GM23338 (cell line): ENCODE measurements around the gene CNST. TPM values are rescaled to one million over a fixed set of nuclear protein-coding genes. Genes with fewer than 3 reads are reported as not detected.

ENCODE experiments used
- ATAC-seq: fragments of 200-7000 bp; cut with Tn5 transposase; 3 replicates; pipeline ENCODE4 v1.9.1; 2020
- DNase-seq: peaks from one replicate; pipeline ENCODE4 v3.0.0-alpha.2; 2015; ENCODE audit warnings: low spot score
- H2AFZ ChIP-seq: fragments of 200-600 bp; sonication (generic); 2 replicates; pipeline ENCODE4 v1.8.0; 2016; ENCODE audit warnings: antibody characterized with exemption, mild to moderate bottlenecking, moderate library complexity
- H3F3A ChIP-seq: fragments of 200-600 bp; sonication (generic); replicated peaks from 2 replicates; pipeline ENCODE4 v1.8.0; 2017; ENCODE audit warnings: antibody characterized with exemption, mixed run types, low read depth
- H3K27ac ChIP-seq: fragments of 200-600 bp; sonication (generic); 2 replicates; pipeline ENCODE4 v1.6.1; 2016; ENCODE audit warnings: low read depth
- H3K27me3 ChIP-seq: fragments of 200-600 bp; sonication (generic); 2 replicates; pipeline ENCODE4 v1.8.0; 2016; ENCODE audit warnings: mild to moderate bottlenecking, mixed run types, moderate library complexity; ENCODE audit not compliant: insufficient read depth
- H3K36me3 ChIP-seq: fragments of 200-600 bp; sonication (generic); 2 replicates; pipeline ENCODE4 v1.8.0; 2016; ENCODE audit warnings: mild to moderate bottlenecking; ENCODE audit not compliant: insufficient read depth
- H3K4me1 ChIP-seq: fragments of 200-600 bp; sonication (generic); 2 replicates; pipeline ENCODE4 v1.8.0; 2016; ENCODE audit warnings: mild to moderate bottlenecking, moderate library complexity; ENCODE audit not compliant: insufficient read depth
- H3K4me2 ChIP-seq: fragments of 200-600 bp; sonication (generic); 2 replicates; pipeline ENCODE4 v1.7.1; 2017; ENCODE audit warnings: mixed run types
- H3K4me3 ChIP-seq: fragments of 200-600 bp; sonication (generic); 2 replicates; pipeline ENCODE4 v1.6.1; 2016; ENCODE audit warnings: mixed run types
- H3K79me2 ChIP-seq: fragments of 200-600 bp; sonication (generic); replicated peaks from 2 replicates; pipeline ENCODE4 v1.8.0; 2017; ENCODE audit warnings: mild to moderate bottlenecking; ENCODE audit not compliant: insufficient read depth
- H3K9me2 ChIP-seq: fragments of 200-600 bp; sonication (generic); 2 replicates; pipeline ENCODE4 v1.8.0; 2017; ENCODE audit not compliant: insufficient read depth
- H4K20me1 ChIP-seq: fragments of 200-600 bp; sonication (generic); replicated peaks from 2 replicates; pipeline ENCODE4 v1.8.0; 2017; ENCODE audit warnings: mild to moderate bottlenecking; ENCODE audit not compliant: insufficient read depth
- H3K27ac Mint-ChIP-seq: 2 replicates; pipeline ENCODE4 v1.8.0; 2020; ENCODE audit warnings: inconsistent platforms, mild to moderate bottlenecking, moderate library complexity, mixed read lengths
- H3K27me3 Mint-ChIP-seq: 3 replicates; pipeline ENCODE4 v1.8.0; 2022; ENCODE audit warnings: low read depth, mild to moderate bottlenecking, moderate library complexity, mixed read lengths, inconsistent platforms; ENCODE audit not compliant: insufficient read depth, poor library complexity
- H3K36me3 Mint-ChIP-seq: 3 replicates; pipeline ENCODE4 v1.8.0; 2021; ENCODE audit warnings: low read depth, mild to moderate bottlenecking, inconsistent platforms, moderate library complexity, mixed read lengths
- H3K4me1 Mint-ChIP-seq: 3 replicates; pipeline ENCODE4 v1.8.0; 2020; ENCODE audit warnings: mild to moderate bottlenecking, inconsistent platforms, mixed read lengths
- H3K4me3 Mint-ChIP-seq: 3 replicates; pipeline ENCODE4 v1.8.0; 2021; ENCODE audit warnings: moderate library complexity, mild to moderate bottlenecking, inconsistent platforms, mixed read lengths
- H3K9me3 Mint-ChIP-seq: 3 replicates; pipeline ENCODE4 v1.8.0; 2020; ENCODE audit warnings: moderate library complexity, mild to moderate bottlenecking, inconsistent platforms, mixed read lengths
- CREB1 ChIP-seq: fragments of 250-450 bp; sonication (Bioruptor Pico); IDR thresholded peaks from 2 replicates; pipeline ENCODE4 v1.5.0; 2020; ENCODE audit warnings: low read depth, mild to moderate bottlenecking, moderate library complexity
- EZH2 ChIP-seq: fragments of 200-600 bp; sonication (generic); IDR thresholded peaks from one replicate; pipeline ENCODE4 v1.8.0; 2017; ENCODE audit warnings: antibody characterized with exemption, mild to moderate bottlenecking, low read depth; ENCODE audit not compliant: unreplicated experiment
- EZH2phosphoT487 ChIP-seq: fragments of 200-600 bp; sonication (generic); IDR thresholded peaks from one replicate; pipeline ENCODE4 v1.8.1; 2018; ENCODE audit warnings: antibody characterized with exemption; ENCODE audit not compliant: unreplicated experiment
- JUNB ChIP-seq: IDR thresholded peaks from one replicate; pipeline ENCODE4 v1.6.1; 2016; ENCODE audit warnings: antibody characterized with exemption; ENCODE audit not compliant: unreplicated experiment
- NANOG ChIP-seq: IDR thresholded peaks from 2 replicates; pipeline ENCODE4 v1.6.1; 2016; ENCODE audit warnings: antibody characterized with exemption, borderline replicate concordance
- POLR2AphosphoS5 ChIP-seq: IDR thresholded peaks from 2 replicates; pipeline ENCODE4 v1.6.1; 2016; ENCODE audit warnings: antibody characterized with exemption, low read depth
- STAT1 ChIP-seq: IDR thresholded peaks from one replicate; pipeline ENCODE4 v1.6.1; 2016; ENCODE audit warnings: antibody characterized with exemption; ENCODE audit not compliant: unreplicated experiment
- ZNF114 ChIP-seq: fragments of 250-450 bp; sonication (Bioruptor Pico); IDR thresholded peaks from 2 replicates; pipeline ENCODE4 v1.5.0; 2020; ENCODE audit warnings: mild to moderate bottlenecking, moderate library complexity
- ZNF331 ChIP-seq: fragments of 250-450 bp; sonication (Bioruptor Pico); IDR thresholded peaks from 2 replicates; pipeline ENCODE4 v1.5.0; 2020; ENCODE audit warnings: low read depth, mild to moderate bottlenecking, moderate library complexity
- ZNF462 ChIP-seq: fragments of 250-450 bp; sonication (Bioruptor Pico); IDR thresholded peaks from 2 replicates; pipeline ENCODE4 v1.5.0; 2020; ENCODE audit warnings: mild to moderate bottlenecking, moderate library complexity
- polyA plus RNA-seq: library from polyadenylated mRNA; unstranded; fragments of >200 nt; fragmentation: Nextera tagmentation; extraction: Ambion mirVana; gene quantifications from 2 replicates; pipeline ENCODE4 v1.2.1, GENCODE V29; 2016
- total RNA-seq: library from RNA; depleted of rRNA; stranded (reverse); fragments of >200 nt; shearing (Covaris generic); gene quantifications from 2 replicates; pipeline ENCODE4 v1.2.3, GENCODE V29; 2014
- TF ChIP-seq, protein P1 (sequence below), 2 experiments: fragments of 200-600 bp in 1 of 2; sonication (generic) in 1 of 2; conservative IDR thresholded peaks; 2 replicates each; pipeline versions ENCODE4 v1.5.1 to v1.6.1; 2016 to 2017; ENCODE audit warnings: antibody characterized with exemption in 2 of 2, low read depth in 2 of 2, mild to moderate bottlenecking in 2 of 2, moderate library complexity in 1 of 2
- TF ChIP-seq, protein P2 (sequence below): IDR thresholded peaks from one replicate; pipeline ENCODE4 v1.6.1; 2018; ENCODE audit warnings: antibody characterized with exemption; ENCODE audit not compliant: unreplicated experiment
- TF ChIP-seq, protein P3 (sequence below): IDR thresholded peaks from 2 replicates; pipeline ENCODE4 v1.6.1; 2016; ENCODE audit warnings: antibody characterized with exemption

Gene CNST
- total and polyA plus RNA-seq, 2 experiments from 2014 or later = 8.1 to 17.6 TPM

DNA sequence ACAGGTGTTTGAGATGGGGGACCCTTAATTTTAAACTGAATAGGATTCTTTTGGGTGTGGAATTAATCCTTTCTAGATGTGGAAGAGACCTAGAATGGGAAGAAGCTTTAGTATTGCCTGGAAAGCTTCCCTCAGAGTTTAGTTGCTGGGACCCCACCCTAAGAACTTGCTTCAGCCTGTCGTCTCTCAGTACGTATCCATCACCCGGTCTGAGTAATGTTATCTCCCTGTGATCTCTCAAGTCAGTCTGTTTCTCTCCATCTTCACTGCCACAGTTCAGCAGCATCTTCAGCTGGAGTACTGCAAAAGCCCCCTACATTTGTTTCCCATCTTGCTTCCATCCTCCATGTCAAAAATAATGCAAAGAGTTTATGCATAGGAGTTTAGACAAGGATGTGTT lies 28.9 kb downstream of the CNST start:
- Mint-ChIP-seq H3K9me3 (peaks cover 5% of the 10 kb centered on the region), H3K36me3 (peaks cover 15% of the 10 kb centered on the region; the same call in 2 of the 3 replicates), H3K4me1 (no peaks in the 10 kb centered on the region), H3K4me3 (no peak overlapping the region), H3K27ac (no peak overlapping the region), H3K27me3 (peaks cover 1% of the 10 kb centered on the region)
- Histone ChIP-seq H3F3A (no peaks in the 10 kb centered on the region), H3K4me2 (no peak overlapping the region), H3K27ac (no peak overlapping the region), H2AFZ (no peak overlapping the region), H3K9me2 (no peaks in the 10 kb centered on the region), H3K4me3 (no peak overlapping the region), H4K20me1 (no peaks in the 10 kb centered on the region; the same call in none of the 2 replicates), H3K36me3 (no peaks in the 10 kb centered on the region), H3K79me2 (peaks cover 24% of the 10 kb centered on the region; the same call in 1 of the 2 replicates), H3K27me3 (no peaks in the 10 kb centered on the region), H3K4me1 (no peaks in the 10 kb centered on the region)
- DNase-seq (no peak), ATAC-seq (no peak)
- TF ChIP-seq, protein P1, sequence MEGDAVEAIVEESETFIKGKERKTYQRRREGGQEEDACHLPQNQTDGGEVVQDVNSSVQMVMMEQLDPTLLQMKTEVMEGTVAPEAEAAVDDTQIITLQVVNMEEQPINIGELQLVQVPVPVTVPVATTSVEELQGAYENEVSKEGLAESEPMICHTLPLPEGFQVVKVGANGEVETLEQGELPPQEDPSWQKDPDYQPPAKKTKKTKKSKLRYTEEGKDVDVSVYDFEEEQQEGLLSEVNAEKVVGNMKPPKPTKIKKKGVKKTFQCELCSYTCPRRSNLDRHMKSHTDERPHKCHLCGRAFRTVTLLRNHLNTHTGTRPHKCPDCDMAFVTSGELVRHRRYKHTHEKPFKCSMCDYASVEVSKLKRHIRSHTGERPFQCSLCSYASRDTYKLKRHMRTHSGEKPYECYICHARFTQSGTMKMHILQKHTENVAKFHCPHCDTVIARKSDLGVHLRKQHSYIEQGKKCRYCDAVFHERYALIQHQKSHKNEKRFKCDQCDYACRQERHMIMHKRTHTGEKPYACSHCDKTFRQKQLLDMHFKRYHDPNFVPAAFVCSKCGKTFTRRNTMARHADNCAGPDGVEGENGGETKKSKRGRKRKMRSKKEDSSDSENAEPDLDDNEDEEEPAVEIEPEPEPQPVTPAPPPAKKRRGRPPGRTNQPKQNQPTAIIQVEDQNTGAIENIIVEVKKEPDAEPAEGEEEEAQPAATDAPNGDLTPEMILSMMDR (conservative IDR thresholded peaks at IDR 0.05; ENCODE audit: low read depth in 2 of 2) = no peak
- TF ChIP-seq, protein P2, sequence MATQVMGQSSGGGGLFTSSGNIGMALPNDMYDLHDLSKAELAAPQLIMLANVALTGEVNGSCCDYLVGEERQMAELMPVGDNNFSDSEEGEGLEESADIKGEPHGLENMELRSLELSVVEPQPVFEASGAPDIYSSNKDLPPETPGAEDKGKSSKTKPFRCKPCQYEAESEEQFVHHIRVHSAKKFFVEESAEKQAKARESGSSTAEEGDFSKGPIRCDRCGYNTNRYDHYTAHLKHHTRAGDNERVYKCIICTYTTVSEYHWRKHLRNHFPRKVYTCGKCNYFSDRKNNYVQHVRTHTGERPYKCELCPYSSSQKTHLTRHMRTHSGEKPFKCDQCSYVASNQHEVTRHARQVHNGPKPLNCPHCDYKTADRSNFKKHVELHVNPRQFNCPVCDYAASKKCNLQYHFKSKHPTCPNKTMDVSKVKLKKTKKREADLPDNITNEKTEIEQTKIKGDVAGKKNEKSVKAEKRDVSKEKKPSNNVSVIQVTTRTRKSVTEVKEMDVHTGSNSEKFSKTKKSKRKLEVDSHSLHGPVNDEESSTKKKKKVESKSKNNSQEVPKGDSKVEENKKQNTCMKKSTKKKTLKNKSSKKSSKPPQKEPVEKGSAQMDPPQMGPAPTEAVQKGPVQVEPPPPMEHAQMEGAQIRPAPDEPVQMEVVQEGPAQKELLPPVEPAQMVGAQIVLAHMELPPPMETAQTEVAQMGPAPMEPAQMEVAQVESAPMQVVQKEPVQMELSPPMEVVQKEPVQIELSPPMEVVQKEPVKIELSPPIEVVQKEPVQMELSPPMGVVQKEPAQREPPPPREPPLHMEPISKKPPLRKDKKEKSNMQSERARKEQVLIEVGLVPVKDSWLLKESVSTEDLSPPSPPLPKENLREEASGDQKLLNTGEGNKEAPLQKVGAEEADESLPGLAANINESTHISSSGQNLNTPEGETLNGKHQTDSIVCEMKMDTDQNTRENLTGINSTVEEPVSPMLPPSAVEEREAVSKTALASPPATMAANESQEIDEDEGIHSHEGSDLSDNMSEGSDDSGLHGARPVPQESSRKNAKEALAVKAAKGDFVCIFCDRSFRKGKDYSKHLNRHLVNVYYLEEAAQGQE = no peak
- TF ChIP-seq EZH2 = no peak
- no peak for TF ChIP-seq ZNF462 (CRISPR knock-in tag)
- no peak for TF ChIP-seq ZNF114 (CRISPR knock-in tag)
- TF ChIP-seq STAT1 = no peak
- TF ChIP-seq POLR2AphosphoS5 = no peak
- TF ChIP-seq NANOG = no peak
- TF ChIP-seq, protein P3, sequence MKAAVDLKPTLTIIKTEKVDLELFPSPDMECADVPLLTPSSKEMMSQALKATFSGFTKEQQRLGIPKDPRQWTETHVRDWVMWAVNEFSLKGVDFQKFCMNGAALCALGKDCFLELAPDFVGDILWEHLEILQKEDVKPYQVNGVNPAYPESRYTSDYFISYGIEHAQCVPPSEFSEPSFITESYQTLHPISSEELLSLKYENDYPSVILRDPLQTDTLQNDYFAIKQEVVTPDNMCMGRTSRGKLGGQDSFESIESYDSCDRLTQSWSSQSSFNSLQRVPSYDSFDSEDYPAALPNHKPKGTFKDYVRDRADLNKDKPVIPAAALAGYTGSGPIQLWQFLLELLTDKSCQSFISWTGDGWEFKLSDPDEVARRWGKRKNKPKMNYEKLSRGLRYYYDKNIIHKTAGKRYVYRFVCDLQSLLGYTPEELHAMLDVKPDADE = no peak
- no peak for TF ChIP-seq CREB1 (CRISPR knock-in tag)
- no peak for TF ChIP-seq ZNF331 (CRISPR knock-in tag)
- no peak for TF ChIP-seq EZH2phosphoT487
- TF ChIP-seq JUNB = no peak
